ENCODE measurements around the gene LTBP1. TPM values are rescaled to one million over a fixed set of nuclear protein-coding genes. Genes with fewer than 3 reads are reported as not detected.

Gene LTBP1
- total RNA-seq: 102 and 111 TPM in 2 replicates
- long read RNA-seq, full-length matches to known transcripts: 4 of 179 reads
- long read RNA-seq, partial matches to known transcripts: 141 of 179 reads
- long read RNA-seq, other reads (novel, unspliced or antisense): 34 of 179 reads

GRCh38 chr2:32946314-32947075 lies at the start of gene LTBP1:
TSS of gene LTBP1 (plus strand) at chr2:32946953. CDS start at chr2:32947325, 372 bp downstream.
- peak; percentile 94 for TF ChIP-seq CTCF (IDR thresholded peaks at IDR 0.05)
- Mint-ChIP-seq H3K4me3 (ENCODE audit: unreplicated experiment) (peak within 1 kb of the TSS; percentile 85), H3K9me3 (ENCODE audit: unreplicated experiment) (no peaks in the 10 kb centered on the region), H3K36me3 (ENCODE audit: unreplicated experiment) (peaks cover under 1% of the 10 kb centered on the region), H3K27ac (ENCODE audit: unreplicated experiment) (peak within 1 kb of the TSS; percentile 50), H3K27me3 (ENCODE audit: unreplicated experiment) (no peaks in the 10 kb centered on the region), H3K4me1 (ENCODE audit: unreplicated experiment) (peaks cover 12% of the 10 kb centered on the region)
- DNase-seq (ENCODE audit: extremely low spot score, unreplicated experiment): peak; percentile 87

DNA sequence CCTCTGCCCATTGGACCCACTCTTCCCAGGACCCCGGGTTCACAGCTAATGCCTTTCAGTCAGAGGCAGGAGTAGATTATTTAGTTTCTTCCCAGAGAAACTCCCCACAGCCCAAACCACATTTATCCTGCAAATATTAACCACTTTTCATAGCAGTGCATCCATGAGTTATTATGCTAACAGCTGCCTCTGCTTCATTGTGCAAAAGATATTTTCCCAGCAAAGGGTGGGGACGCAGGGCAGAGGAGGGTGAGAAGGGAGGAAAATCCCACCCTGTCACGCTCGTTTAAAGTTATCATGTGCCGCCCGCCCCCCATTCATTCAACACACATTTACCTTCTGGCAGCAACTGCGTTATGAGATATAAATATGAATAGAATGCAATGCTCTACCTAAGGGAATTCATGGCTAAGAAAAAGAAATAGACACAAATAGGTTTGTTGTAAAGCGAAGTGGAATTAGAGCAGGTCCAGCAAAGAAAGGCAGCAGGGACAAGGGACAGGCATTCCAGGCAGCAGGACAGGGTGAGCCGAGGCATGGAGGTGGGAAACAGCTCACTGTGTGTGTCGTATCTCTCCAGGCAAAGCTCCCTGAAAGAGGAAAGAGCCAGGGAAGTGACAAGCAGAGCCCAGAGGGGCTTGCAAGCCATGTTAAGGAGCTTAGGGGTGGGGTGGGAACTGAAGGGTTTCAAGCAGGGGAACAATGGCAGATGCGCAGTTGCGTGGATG lies 46.3 kb upstream of the LTBP1 start:
- no peak for DNase-seq (ENCODE audit: extremely low spot score, unreplicated experiment)
- H3K27me3 Mint-ChIP-seq (ENCODE audit: unreplicated experiment): peaks cover 25% of the 10 kb centered on the region
- peaks cover 5% of the 10 kb centered on the region for H3K9me3 Mint-ChIP-seq (ENCODE audit: unreplicated experiment)
- H3K36me3 Mint-ChIP-seq (ENCODE audit: unreplicated experiment): no peaks in the 10 kb centered on the region
- peaks cover 9% of the 10 kb centered on the region for H3K4me1 Mint-ChIP-seq (ENCODE audit: unreplicated experiment)
- TF ChIP-seq CTCF (IDR thresholded peaks at IDR 0.05): no peak
- no peak overlapping the region for H3K4me3 Mint-ChIP-seq (ENCODE audit: unreplicated experiment)
- H3K27ac Mint-ChIP-seq (ENCODE audit: unreplicated experiment): no peak overlapping the region

DNA sequence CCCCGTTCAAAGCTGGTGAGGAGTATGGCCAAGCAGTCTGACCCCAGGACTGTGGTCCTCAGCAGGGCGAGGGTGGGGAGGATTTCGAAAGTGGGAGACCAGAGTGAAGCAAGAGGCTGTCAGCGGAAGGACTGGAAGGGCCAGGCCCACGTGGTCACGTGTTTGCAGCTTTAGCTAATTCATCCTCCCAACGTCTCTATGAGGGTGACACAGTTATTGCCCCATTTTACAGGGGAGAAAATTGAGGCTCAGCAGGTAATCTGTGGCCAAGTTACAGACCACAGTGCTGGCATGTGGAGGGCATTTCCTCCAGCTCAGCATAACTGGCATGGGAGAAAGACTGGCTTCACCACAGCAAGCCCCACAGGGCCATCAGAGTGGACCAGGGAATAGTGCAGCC lies 45.4 kb upstream of the LTBP1 start:
- Mint-ChIP-seq H3K36me3 (ENCODE audit: unreplicated experiment) (no peaks in the 10 kb centered on the region), H3K27me3 (ENCODE audit: unreplicated experiment) (peaks cover 25% of the 10 kb centered on the region), H3K4me3 (ENCODE audit: unreplicated experiment) (no peak overlapping the region), H3K4me1 (ENCODE audit: unreplicated experiment) (peaks cover 9% of the 10 kb centered on the region), H3K27ac (ENCODE audit: unreplicated experiment) (no peak overlapping the region), H3K9me3 (ENCODE audit: unreplicated experiment) (peaks cover 3% of the 10 kb centered on the region)
- no peak for TF ChIP-seq CTCF (IDR thresholded peaks at IDR 0.05)
- DNase-seq (ENCODE audit: extremely low spot score, unreplicated experiment): no peak

- TF ChIP-seq CTCF (IDR thresholded peaks at IDR 0.05): no peak
- Mint-ChIP-seq H3K4me1 (ENCODE audit: unreplicated experiment) (peaks cover 9% of the 10 kb centered on the region), H3K4me3 (ENCODE audit: unreplicated experiment) (no peak overlapping the region)
Observed at GRCh38 chr2:32902174-32902573, 44.6 kb upstream of the LTBP1 start.

DNA sequence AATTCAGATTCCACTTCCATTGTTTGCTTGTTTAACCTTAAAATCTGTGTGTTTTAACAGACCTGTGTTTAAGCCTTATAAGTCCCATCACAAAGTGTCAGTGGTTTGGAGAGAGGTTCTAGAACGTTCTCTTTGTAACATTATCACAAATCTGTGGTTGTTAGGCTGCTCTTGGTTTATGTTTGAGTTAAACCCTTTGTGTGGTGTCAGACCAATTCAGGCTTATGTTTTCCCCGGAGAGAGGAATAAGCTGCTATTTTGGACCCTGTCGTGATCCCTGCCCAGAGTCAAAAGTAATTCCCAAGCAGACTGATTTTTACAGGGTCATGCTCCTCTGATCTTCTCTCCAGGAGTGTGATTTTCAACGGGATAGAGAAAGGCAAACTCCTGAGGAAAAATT lies 43.8 kb upstream of the LTBP1 start:
- Mint-ChIP-seq H3K4me1 (ENCODE audit: unreplicated experiment) (peaks cover 9% of the 10 kb centered on the region), H3K27me3 (ENCODE audit: unreplicated experiment) (peaks cover 22% of the 10 kb centered on the region), H3K9me3 (ENCODE audit: unreplicated experiment) (no peaks in the 10 kb centered on the region), H3K27ac (ENCODE audit: unreplicated experiment) (no peak overlapping the region), H3K36me3 (ENCODE audit: unreplicated experiment) (no peaks in the 10 kb centered on the region), H3K4me3 (ENCODE audit: unreplicated experiment) (no peak overlapping the region)
- no peak for TF ChIP-seq CTCF (IDR thresholded peaks at IDR 0.05)
- DNase-seq (ENCODE audit: extremely low spot score, unreplicated experiment): no peak

More at GRCh38 chr2:32902174-32902573, 44.6 kb upstream of the LTBP1 start:
- DNase-seq (ENCODE audit: extremely low spot score, unreplicated experiment): no peak
- Mint-ChIP-seq H3K9me3 (ENCODE audit: unreplicated experiment) (peaks cover 3% of the 10 kb centered on the region), H3K36me3 (ENCODE audit: unreplicated experiment) (no peaks in the 10 kb centered on the region), H3K27me3 (ENCODE audit: unreplicated experiment) (peaks cover 25% of the 10 kb centered on the region), H3K27ac (ENCODE audit: unreplicated experiment) (no peak overlapping the region)

Measured in osteocyte (in vitro differentiated cells).